CD8-positive, alpha-beta memory T cell (primary cell): ENCODE results near the gene AGFG1. TPM values are rescaled to one million over a fixed set of nuclear protein-coding genes. Genes with fewer than 3 reads are reported as not detected.
"Not testable (repeated sequence)": the region's sequence is repeated elsewhere in the genome, so short reads cannot be mapped to it uniquely, and the experiment has no call there.

Source experiments
- CTCF ChIA-PET: fragments of 350-600 bp; sonication (Branson Sonifier 250); formaldehyde crosslinking; loops from one replicate; lab custom pipeline; 2021; ENCODE audit warnings: antibody characterized with exemption; lab: Charles Lee
- POLR2A ChIA-PET: fragments of 350-600 bp; sonication (Branson Sonifier 250); formaldehyde crosslinking; loops from one replicate; lab custom pipeline; 2021; ENCODE audit warnings: antibody characterized with exemption; lab: Charles Lee
- DNase-seq, 5 donors: peaks; one replicate each; pipeline versions ENCODE4 v3.0.0 to v3.0.0-alpha.2; 2020 to 2022; ENCODE audit warnings: mixed read lengths in 1 of 5
- H3K27ac ChIP-seq: one replicate; pipeline ENCODE4 v1.7.0; 2013; ENCODE audit warnings: low read depth, mild to moderate bottlenecking, low read length, moderate library complexity
- H3K27me3 ChIP-seq: 2 replicates; pipeline ENCODE4 v1.7.0; 2013; ENCODE audit warnings: low read length, mild to moderate bottlenecking; ENCODE audit not compliant: insufficient read depth, poor library complexity, severe bottlenecking
- H3K36me3 ChIP-seq: 2 replicates; pipeline ENCODE4 v1.7.0; 2013; ENCODE audit warnings: mild to moderate bottlenecking, low read length, moderate library complexity; ENCODE audit not compliant: insufficient read depth
- H3K4me1 ChIP-seq: 2 replicates; pipeline ENCODE4 v1.7.0; 2013; ENCODE audit warnings: mild to moderate bottlenecking, low read length, moderate library complexity; ENCODE audit not compliant: insufficient read depth
- H3K4me3 ChIP-seq: 2 replicates; pipeline ENCODE4 v1.7.0; 2013; ENCODE audit warnings: mild to moderate bottlenecking, low read length
- H3K9me3 ChIP-seq: 2 replicates; pipeline ENCODE4 v1.7.0; 2013; ENCODE audit warnings: mild to moderate bottlenecking, low read length
- H3K27ac Mint-ChIP-seq, 8 donors: one replicate each; pipeline ENCODE4 v1.8.0; 2020 to 2021; ENCODE audit warnings: mixed read lengths in 8 of 8, mild to moderate bottlenecking in 6 of 8, inconsistent platforms in 3 of 8, moderate library complexity in 3 of 8
- H3K27me3 Mint-ChIP-seq, 2 donors: one replicate each; pipeline ENCODE4 v1.8.0; 2020 to 2021; ENCODE audit warnings: mixed read lengths in 2 of 2, mild to moderate bottlenecking in 1 of 2, moderate library complexity in 1 of 2
- H3K36me3 Mint-ChIP-seq, 3 donors: one replicate each; pipeline ENCODE4 v1.8.0; 2020 to 2021; ENCODE audit warnings: mixed read lengths in 3 of 3, inconsistent platforms in 1 of 3, mild to moderate bottlenecking in 1 of 3
- H3K4me1 Mint-ChIP-seq, 3 donors: one replicate each; pipeline ENCODE4 v1.8.0; 2020 to 2021; ENCODE audit warnings: mixed read lengths in 3 of 3, inconsistent platforms in 1 of 3, mild to moderate bottlenecking in 1 of 3
- H3K4me3 Mint-ChIP-seq, 7 donors: one replicate each; pipeline ENCODE4 v1.8.0; 2020 to 2021; ENCODE audit warnings: mixed read lengths in 7 of 7, mild to moderate bottlenecking in 6 of 7, moderate library complexity in 4 of 7, inconsistent platforms in 2 of 7
- H3K9me3 Mint-ChIP-seq, 5 donors: one replicate each; pipeline ENCODE4 v1.8.0; 2020 to 2022; ENCODE audit warnings: mixed read lengths in 5 of 5, mild to moderate bottlenecking in 3 of 5, moderate library complexity in 2 of 5, inconsistent platforms in 1 of 5
- polyA plus RNA-seq: library from polyadenylated mRNA; unstranded; fragments of 300-500 nt; fragmentation: Illumina TruSeq; gene quantifications from one replicate; pipeline ENCODE4 v1.2.3, GENCODE V29; 2021
- total RNA-seq, 2 experiments: library from RNA; stranded (reverse); gene quantifications; one replicate each; pipeline ENCODE4 v1.2.3, GENCODE V29; 2021

AGFG1 gene
- total and polyA plus RNA-seq, 3 experiments from 2014 or later, result 31.6 to 141 (median 139) TPM

DNA sequence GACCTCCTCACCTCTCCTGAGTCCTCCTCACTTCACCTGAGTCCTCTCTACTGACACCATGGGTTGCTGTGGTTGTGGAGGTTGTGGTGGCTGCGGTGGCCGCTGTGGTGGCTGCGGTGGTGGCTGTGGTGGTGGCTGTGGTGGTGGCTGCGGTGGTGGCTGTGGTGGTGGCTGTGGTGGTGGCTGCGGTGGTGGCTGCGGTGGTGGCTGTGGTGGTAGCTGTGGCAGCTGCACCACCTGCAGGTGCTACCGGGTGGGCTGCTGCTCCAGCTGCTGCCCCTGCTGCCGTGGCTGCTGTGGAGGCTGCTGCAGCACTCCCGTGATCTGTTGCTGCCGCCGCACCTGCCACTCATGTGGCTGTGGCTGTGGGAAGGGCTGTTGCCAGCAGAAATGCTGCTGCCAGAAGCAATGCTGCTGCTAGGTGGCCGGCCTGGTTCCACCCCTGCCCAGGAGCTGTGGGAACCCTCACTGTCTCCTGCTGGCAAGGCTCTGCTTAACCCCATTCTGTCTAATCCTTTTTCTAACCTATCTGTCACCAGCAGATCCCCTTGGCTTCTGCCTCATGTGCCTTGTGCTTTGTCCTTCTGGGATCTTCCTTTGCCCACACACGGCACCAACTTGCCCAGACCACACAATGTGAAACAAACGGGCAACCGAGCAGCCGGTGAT is 127.0 kb downstream of the AGFG1 start, which contains the start of gene SCYGR2:
Gene SCYGR2, plus strand, starts transcription at position 59 of the 669 bp plus-strand sequence. Its CDS starts 0 bp downstream, at position 59.
- H3K4me1 ChIP-seq, H3K4me3 ChIP-seq, H3K27ac ChIP-seq, H3K4me3 Mint-ChIP-seq, H3K9me3 Mint-ChIP-seq, DNase-seq, CTCF ChIA-PET, H3K27me3 ChIP-seq, H3K4me1 Mint-ChIP-seq, H3K36me3 Mint-ChIP-seq, H3K9me3 ChIP-seq, POLR2A ChIA-PET, H3K27ac Mint-ChIP-seq, H3K36me3 ChIP-seq: not testable (repeated sequence)
- H3K27me3 Mint-ChIP-seq, result peaks cover 23 to 43% of the 10 kb centered on the region in 2 donors

DNA sequence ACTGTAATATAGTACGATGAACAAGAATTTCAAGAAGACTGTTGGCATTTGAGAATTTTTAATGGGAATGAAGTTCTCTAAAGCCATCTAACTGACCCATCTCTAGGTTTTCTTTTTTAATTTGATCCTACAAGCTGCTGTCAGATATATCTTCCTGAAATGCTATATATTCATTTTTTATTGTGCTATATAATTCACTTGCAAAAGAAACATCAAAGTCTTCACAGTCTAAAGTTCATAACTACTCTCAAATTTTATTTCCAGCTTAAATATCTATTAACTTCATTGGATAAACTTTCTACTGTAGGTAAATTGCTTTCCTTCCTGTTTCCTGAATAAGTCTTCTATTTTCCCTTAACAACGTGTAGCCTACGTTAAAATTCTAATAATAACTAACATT is 130.4 kb downstream of the AGFG1 start:
- peaks cover 12 to 43% of the 10 kb centered on the region in 2 donors for H3K27me3 Mint-ChIP-seq
- Histone ChIP-seq H3K27me3 (no peaks in the 10 kb centered on the region), H3K27ac (no peak overlapping the region), H3K4me3 (no peak overlapping the region), H3K4me1 (no peaks in the 10 kb centered on the region), H3K36me3 (no peaks in the 10 kb centered on the region), H3K9me3 (no peaks in the 10 kb centered on the region)
- CTCF ChIA-PET, result no interaction called here
- H3K27ac Mint-ChIP-seq, result no peak overlapping the region
- peaks cover 0 to 3% (median 0%) of the 10 kb centered on the region in 5 donors for H3K9me3 Mint-ChIP-seq
- H3K36me3 Mint-ChIP-seq, result no peaks in the 10 kb centered on the region
- H3K4me1 Mint-ChIP-seq, result no peaks in the 10 kb centered on the region
- H3K4me3 Mint-ChIP-seq, result no peak overlapping the region
- DNase-seq, result no peak
- POLR2A ChIA-PET, result no interaction called here

DNA sequence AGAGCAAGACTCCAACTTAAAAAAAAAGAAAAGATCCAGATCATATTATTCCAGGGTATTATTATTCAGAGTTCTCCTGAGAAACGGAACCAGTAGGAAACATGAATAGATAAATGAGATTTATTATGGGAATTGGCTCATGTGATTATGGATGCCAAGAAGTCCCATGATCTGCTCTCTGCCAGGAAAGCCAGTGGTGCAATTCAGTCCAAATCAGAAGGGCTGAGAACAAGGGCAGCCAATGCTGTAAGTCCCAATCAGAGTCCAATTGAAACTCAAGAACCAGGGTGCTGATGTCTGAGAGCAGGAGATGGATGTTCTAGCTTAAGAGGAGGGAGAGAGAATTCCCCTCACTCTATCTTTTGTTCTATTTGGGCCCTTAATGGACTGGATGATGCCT is 134.5 kb downstream of the AGFG1 start:
- Mint-ChIP-seq H3K4me1 (peaks cover 13 to 23% (median 17%) of the 10 kb centered on the region in 3 donors), H3K9me3 (no peaks in the 10 kb centered on the region), H3K27ac (no peak overlapping the region), H3K4me3 (no peak overlapping the region), H3K27me3 (peaks cover 17 to 50% of the 10 kb centered on the region in 2 donors), H3K36me3 (no peaks in the 10 kb centered on the region)
- H3K4me1 ChIP-seq, result peaks cover 7% of the 10 kb centered on the region
- H3K9me3 ChIP-seq, result no peaks in the 10 kb centered on the region
- H3K36me3 ChIP-seq, result no peaks in the 10 kb centered on the region
- DNase-seq, result no peak
- no peak overlapping the region for H3K4me3 ChIP-seq
- ChIA-PET CTCF (no interaction called here), POLR2A (no interaction called here)
- H3K27ac ChIP-seq, result no peak overlapping the region
- no peaks in the 10 kb centered on the region for H3K27me3 ChIP-seq

DNA sequence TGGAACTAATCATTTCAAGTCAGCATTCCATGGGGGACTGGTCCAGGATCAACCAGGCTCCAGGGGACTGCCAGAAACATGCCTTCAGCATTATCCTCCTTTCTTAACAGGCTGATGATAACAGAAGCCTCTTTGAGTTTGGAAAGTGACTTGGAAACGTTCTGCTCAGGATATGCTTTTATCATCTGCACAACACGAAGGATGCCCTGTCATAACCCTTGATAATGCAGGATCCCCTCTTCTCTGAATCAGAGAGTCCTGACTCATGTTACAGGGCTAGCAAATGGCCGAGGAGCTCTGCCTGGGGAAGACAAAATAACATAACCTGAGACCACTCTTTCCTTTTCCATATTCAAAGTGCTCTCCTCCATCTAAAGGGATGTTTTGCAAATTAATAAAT is 136.0 kb downstream of the AGFG1 start:
- Mint-ChIP-seq H3K9me3 (no peaks in the 10 kb centered on the region), H3K27me3 (peaks cover 20 to 55% of the 10 kb centered on the region in 2 donors), H3K4me3 (no peak overlapping the region), H3K4me1 (peaks cover 13 to 23% (median 17%) of the 10 kb centered on the region in 3 donors), H3K36me3 (no peaks in the 10 kb centered on the region), H3K27ac (peak overlapping the region in 1 of 8 donors; percentile 48)
- no peak for DNase-seq
- H3K4me3 ChIP-seq, result no peak overlapping the region
- POLR2A ChIA-PET, result no interaction called here
- CTCF ChIA-PET, result interaction anchor here (1.0 kb wide), 1 partner anchor 12 kb away, joined by 3 read pairs; no protein-coding TSS in a partner anchor
- H3K27me3 ChIP-seq, result no peaks in the 10 kb centered on the region
- no peaks in the 10 kb centered on the region for H3K36me3 ChIP-seq
- H3K4me1 ChIP-seq, result peaks cover 7% of the 10 kb centered on the region
- no peaks in the 10 kb centered on the region for H3K9me3 ChIP-seq
- no peak overlapping the region for H3K27ac ChIP-seq

DNA sequence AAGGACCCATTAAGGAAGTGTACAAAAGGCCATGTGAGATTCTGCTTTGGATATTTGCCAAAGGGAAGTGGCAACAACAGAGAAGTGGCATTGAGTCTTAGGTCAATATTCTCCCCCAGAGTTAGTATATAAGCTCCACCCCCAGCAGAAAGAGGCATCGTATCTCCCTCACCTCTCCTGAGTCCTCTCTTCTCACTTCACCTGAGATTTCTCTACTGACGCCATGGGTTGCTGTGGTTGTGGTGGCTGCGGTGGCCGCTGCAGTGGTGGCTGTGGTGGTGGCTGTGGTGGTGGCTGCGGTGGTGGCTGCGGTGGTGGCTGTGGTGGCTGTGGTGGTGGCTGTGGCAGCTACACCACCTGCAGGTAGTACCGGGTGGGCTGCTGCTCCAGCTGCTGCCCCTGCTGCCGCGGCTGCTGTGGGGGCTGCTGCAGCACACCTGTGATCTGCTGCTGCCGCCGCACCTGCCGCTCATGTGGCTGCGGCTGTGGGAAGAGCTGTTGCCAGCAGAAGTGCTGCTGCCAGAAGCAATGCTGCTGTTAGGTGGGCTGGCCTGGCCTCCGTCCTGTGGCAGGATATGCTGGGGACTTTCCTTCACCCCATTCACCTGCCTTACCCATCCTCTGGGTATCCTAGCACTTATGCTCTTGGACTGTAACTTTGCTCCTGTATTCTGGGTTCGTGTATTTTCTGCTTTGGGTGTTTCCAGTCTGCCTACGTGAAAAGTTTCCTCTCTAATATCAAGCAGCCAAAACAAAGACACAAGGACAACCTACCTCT is 136.8 kb downstream of the AGFG1 start:
- Mint-ChIP-seq H3K4me3 (no peak overlapping the region), H3K27ac (peak overlapping the region in 2 of 8 donors; percentile 2 to 57), H3K27me3 (peaks cover 19 to 54% of the 10 kb centered on the region in 2 donors), H3K4me1 (peaks cover 13 to 23% (median 17%) of the 10 kb centered on the region in 3 donors), H3K9me3 (no peaks in the 10 kb centered on the region), H3K36me3 (no peaks in the 10 kb centered on the region)
- ChIA-PET POLR2A (no interaction called here), CTCF (interaction anchor here (1.0 kb wide), 1 partner anchor 11 kb away, joined by 3 read pairs; no protein-coding TSS in a partner anchor)
- peak in 2 of 5 donors; percentile 4 to 9 for DNase-seq
- H3K4me1 ChIP-seq, result peaks cover 7% of the 10 kb centered on the region
- H3K9me3 ChIP-seq, result no peaks in the 10 kb centered on the region
- no peak overlapping the region for H3K4me3 ChIP-seq
- H3K27me3 ChIP-seq, result no peaks in the 10 kb centered on the region
- H3K36me3 ChIP-seq, result no peaks in the 10 kb centered on the region
- H3K27ac ChIP-seq, result no peak overlapping the region

DNA sequence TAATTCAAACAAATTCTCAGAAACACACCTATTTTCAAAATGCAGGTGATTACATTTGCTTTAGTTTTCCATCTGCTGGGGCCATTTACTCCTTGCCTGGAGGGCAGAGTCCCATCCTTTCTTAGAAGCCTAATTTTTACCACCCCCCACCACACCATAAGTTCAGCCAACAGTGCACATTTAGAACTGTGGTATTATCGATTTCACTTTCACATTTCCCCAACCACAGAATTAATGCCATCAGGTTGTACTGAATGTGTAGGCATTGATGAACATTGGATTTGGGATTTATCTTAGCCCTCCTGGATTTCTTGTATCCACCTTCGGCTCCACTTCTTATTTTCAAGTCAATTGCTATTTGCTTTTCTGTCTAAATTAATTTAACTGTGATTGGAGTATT is 138.2 kb downstream of the AGFG1 start:
- Histone ChIP-seq H3K4me1 (peaks cover 7% of the 10 kb centered on the region), H3K27ac (no peak overlapping the region), H3K36me3 (no peaks in the 10 kb centered on the region), H3K27me3 (no peaks in the 10 kb centered on the region), H3K9me3 (no peaks in the 10 kb centered on the region), H3K4me3 (no peak overlapping the region)
- Mint-ChIP-seq H3K4me1 (peaks cover 13 to 23% (median 17%) of the 10 kb centered on the region in 3 donors), H3K36me3 (no peaks in the 10 kb centered on the region), H3K4me3 (no peak overlapping the region), H3K27ac (no peak overlapping the region), H3K9me3 (no peaks in the 10 kb centered on the region), H3K27me3 (peaks cover 19 to 45% of the 10 kb centered on the region in 2 donors)
- ChIA-PET POLR2A (no interaction called here), CTCF (no interaction called here)
- DNase-seq, result no peak

Other genes starting within 250 kb of the AGFG1 start
- 10 to 100 TPM; 64.6 to 67.0 TPM for gene MFF, start 146.9 kb upstream of the AGFG1 start, total RNA-seq
- gene MFF, start 146.9 kb upstream of the AGFG1 start, polyA plus RNA-seq, result 132 TPM
- not detected for gene TM4SF20, start 92.8 kb upstream of the AGFG1 start, total RNA-seq
- gene TM4SF20, start 92.8 kb upstream of the AGFG1 start, polyA plus RNA-seq, result not detected
- not detected for gene SCYGR1, start 84.2 kb upstream of the AGFG1 start, total RNA-seq
- gene SCYGR1, start 84.2 kb upstream of the AGFG1 start, polyA plus RNA-seq, result not detected
- not detected for gene SCYGR2, start 126.7 kb downstream of the AGFG1 start, total RNA-seq
- not detected for gene SCYGR2, start 126.7 kb downstream of the AGFG1 start, polyA plus RNA-seq
- not detected for gene SCYGR3, start 142.7 kb downstream of the AGFG1 start, total RNA-seq
- gene SCYGR3, start 142.7 kb downstream of the AGFG1 start, polyA plus RNA-seq, result not detected
- not detected for gene SCYGR4, start 145.3 kb downstream of the AGFG1 start, total RNA-seq
- not detected for gene SCYGR4, start 145.3 kb downstream of the AGFG1 start, polyA plus RNA-seq
- not detected for gene SCYGR5, start 194.6 kb downstream of the AGFG1 start, total RNA-seq
- gene SCYGR5, start 194.6 kb downstream of the AGFG1 start, polyA plus RNA-seq, result not detected
- gene SLC19A3, start 245.9 kb downstream of the AGFG1 start, total RNA-seq, result not detected
- gene SLC19A3, start 245.9 kb downstream of the AGFG1 start, polyA plus RNA-seq, result not detected